HG03457 (cell line): ENCODE data around the gene DNAJC30.

Experiments
- ATAC-seq: cut with Tn5 transposase; IDR thresholded peaks from one replicate; pipeline ENCODE4 v1.9.1; 2021; ENCODE audit warnings: moderate number of reproducible peaks; ENCODE audit not compliant: unreplicated experiment

DNAJC30 gene

GRCh38 chr7:73708961-73709549 is 25.8 kb upstream of the DNAJC30 start:
- ATAC-seq, result no peak

GRCh38 chr7:73707045-73707631 is 23.9 kb upstream of the DNAJC30 start:
- no peak for ATAC-seq

GRCh38 chr7:73706126-73707044 is 23.1 kb upstream of the DNAJC30 start:
- no peak for ATAC-seq

- no peak for ATAC-seq
Measured at GRCh38 chr7:73705551-73705920, 22.3 kb upstream of the DNAJC30 start.

- ATAC-seq, result no peak
Measured at GRCh38 chr7:73704640-73705550, 21.6 kb upstream of the DNAJC30 start.

GRCh38 chr7:73703757-73704639 is 20.7 kb upstream of the DNAJC30 start:
- no peak for ATAC-seq

GRCh38 chr7:73703225-73703624 is 20.0 kb upstream of the DNAJC30 start:
- ATAC-seq, result no peak

GRCh38 chr7:73702665-73703064 is 19.4 kb upstream of the DNAJC30 start:
- no peak for ATAC-seq

- ATAC-seq, result no peak
Measured at GRCh38 chr7:73702226-73702625, 19.0 kb upstream of the DNAJC30 start.

- ATAC-seq, result no peak
Measured at GRCh38 chr7:73701357-73701995, 18.2 kb upstream of the DNAJC30 start.

- ATAC-seq, result no peak
Measured at GRCh38 chr7:73700581-73701134, 17.4 kb upstream of the DNAJC30 start.

GRCh38 chr7:73700069-73700423 is 16.8 kb upstream of the DNAJC30 start:
- ATAC-seq, result no peak

- no peak for ATAC-seq
Measured at GRCh38 chr7:73699370-73700068, 16.3 kb upstream of the DNAJC30 start.

- ATAC-seq, result no peak
Measured at GRCh38 chr7:73698410-73698809, 15.2 kb upstream of the DNAJC30 start.

GRCh38 chr7:73696372-73696771 is 13.1 kb upstream of the DNAJC30 start:
- ATAC-seq, result no peak

- ATAC-seq, result no peak
Measured at GRCh38 chr7:73690646-73691045, 7.4 kb upstream of the DNAJC30 start.

GRCh38 chr7:73688288-73688687 is 5.0 kb upstream of the DNAJC30 start:
- ATAC-seq, result no peak

GRCh38 chr7:73685311-73685710 is 2.1 kb upstream of the DNAJC30 start:
- ATAC-seq, result no peak
